Left cardiac atrium (tissue), 4 donors: Measurements from ENCODE around the gene DMKN. TPM values are rescaled to one million over a fixed set of nuclear protein-coding genes. Genes with fewer than 3 reads are reported as not detected.

Source experiments
- ATAC-seq, 2 donors: fragments of 200-7000 bp; cut with Tn5 transposase; one replicate each; pipeline ENCODE4 v1.9.1; 2020; ENCODE audit warnings: mild to moderate bottlenecking in 2 of 2, moderate library complexity in 2 of 2
- DNase-seq: peaks from one replicate; pipeline ENCODE4 v3.0.0-alpha.2; 2020
- intact Hi-C, 2 donors: fragments of 100-400 bp; cut with DNase I; formaldehyde crosslinking; loops; one replicate each; pipeline versions ENCODE4 v1.14.1 to v1.15.1; 2022 to 2023
- total RNA-seq, 2 donors: library from RNA; stranded (reverse); fragmentation: NEBNext Ultra II Directional; extraction: Animal tissue kit (Norgen Biotek cat#: 25700); gene quantifications; one replicate each; pipeline ENCODE4 v1.2.1, GENCODE V29; 2021
- donor health status: DM: no; HTN: yes; CAD: no.
- donor health status: DM: no; HTN: yes; CAD: no; lungs with severe emphysema.
- donor health status: DM: yes; HTN: yes; CAD: no.
- donor health status: Dilated cardiomyopathy.

Gene DMKN
- total RNA-seq, 2 donors from 2014 or later: 7.5 to 7.6 TPM

DNA sequence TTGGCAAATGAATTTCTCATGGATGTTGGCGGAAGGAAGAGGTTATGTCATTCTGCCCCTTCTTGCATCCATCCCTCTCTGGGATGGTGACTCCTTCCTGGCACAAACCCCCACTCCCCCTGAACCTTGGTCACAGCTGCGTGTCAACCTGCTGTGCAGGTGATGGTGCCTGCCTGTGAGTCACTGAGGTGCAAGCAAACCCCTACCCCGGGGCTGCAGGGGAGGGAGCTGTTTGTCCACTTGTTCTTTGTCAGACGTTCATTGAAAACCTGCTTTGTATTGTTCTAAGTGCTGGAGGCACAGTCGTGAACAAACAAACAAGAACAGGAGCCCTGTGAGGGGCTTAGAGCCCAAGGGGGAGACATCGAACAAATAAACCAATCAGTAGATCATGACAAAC, 17.8 kb upstream of the DMKN start:
- intact Hi-C loops: no loop called here
- no peak for DNase-seq
- no peak for ATAC-seq

DNA sequence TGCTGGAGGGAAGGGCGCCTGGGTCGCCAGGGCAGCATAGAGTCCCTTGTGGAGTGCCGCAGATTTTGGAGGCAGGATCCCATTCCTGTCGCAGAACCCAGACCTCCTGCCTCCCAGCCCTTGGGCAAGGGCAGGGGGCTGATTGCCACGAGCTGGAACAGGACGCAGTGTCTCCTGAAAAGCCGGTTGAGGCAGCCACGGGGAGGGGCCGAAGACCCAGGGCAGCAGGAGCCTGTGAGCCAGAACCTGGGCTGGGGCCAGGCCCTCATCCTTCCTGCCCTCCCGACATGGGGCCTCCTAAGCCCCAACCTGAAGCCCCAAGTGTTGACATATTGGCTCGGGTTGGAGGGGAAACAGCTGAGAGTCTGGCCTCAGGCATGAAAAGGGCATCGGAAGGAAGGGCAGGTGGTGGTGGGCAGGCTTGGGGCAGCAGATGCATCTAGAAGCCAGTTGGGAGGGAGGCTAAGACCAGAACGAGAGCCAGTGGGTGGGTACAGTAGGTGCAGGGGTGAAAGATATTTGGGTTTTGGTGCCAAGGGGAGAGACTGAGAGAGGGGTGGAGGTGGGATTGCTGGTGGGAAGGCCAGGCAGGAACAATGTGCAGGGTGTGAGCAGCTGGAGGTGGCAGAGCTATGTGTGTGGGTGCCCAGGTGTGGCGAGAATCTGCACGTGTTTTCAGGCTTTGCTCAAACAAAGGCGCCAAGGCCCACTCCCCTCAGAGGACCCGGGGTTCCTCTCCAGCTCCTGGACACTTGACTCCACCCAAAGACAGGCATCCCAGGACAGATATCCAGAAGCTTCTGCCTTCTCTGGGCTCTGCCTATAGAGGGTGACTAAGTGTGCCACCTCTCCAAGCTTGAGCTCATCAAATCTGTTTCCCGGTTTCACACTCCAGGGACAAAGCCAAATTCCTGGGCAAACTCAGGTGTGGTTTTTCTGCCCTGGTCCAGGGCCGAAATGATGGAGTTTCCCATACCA, 16.1 kb upstream of the DMKN start:
- no peak for DNase-seq
- intact Hi-C loops: no loop called here
- no peak for ATAC-seq

DNA sequence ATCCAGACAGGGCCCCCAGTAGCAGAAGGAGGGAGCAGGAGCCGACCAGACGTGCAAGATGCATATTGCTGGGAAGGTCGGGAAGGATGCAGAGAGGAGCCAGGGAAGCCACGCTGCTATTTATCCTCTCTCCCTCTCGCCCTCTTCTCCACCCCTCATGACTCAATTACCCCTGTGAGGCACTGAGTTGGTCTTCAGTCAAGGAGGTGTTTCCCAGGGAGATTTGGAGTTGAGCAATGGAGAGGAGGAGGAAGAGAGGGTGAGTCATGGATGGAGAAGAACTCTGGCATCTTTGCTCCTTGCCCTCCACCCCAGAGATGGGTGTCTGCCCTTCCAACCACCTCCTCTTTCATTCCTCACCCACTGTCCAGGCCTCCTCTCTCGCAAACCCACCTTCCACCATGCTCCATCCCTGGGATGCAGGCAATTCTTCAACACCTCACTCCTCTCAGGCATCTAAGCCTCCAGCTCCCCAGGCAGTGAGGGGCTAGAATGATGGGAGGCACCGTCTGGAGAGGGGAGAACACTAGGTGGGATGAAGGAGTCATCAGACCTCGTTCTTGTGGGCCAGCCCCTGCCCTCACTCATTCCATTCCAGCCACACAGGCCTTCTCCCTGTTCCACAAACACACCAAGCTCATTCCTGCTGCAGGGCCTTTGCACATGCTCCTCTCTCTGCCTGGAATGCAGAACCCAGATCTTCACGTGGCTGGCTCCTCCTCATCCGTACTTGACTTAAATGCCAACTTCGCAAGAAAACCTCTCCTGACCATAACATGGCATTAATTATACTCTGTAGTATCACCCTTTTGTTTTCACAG, 15.0 kb upstream of the DMKN start, which contains the start of gene SBSN:
Gene SBSN (minus strand): TSS at position 94 of the 821 bp plus-strand sequence. CDS start 30 bp downstream, at position 64.
- DNase-seq (no peak), ATAC-seq (peak in 1 of 2 donors; percentile 37)
- intact Hi-C loops: no loop called here

DNA sequence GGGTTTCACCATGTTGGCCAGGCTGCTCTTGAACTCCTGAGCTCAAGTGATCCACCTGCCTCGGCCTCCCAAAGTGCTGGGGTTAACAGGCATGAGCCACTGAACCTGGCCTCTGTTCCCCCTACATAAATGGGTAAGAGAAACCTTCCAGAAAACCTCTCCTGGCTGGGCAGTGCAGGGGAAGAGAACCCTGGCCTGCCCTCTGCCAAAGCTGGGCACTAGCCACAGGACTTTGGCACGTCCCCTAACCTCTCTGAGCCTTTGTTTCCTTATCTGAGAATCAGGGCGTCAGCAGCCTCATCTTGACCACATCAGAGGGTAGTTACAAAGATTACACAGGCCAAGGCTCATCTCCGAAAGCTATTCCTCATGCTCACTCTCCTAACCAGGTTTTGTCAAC, 12.4 kb upstream of the DMKN start:
- intact Hi-C loops: no loop called here
- DNase-seq (no peak), ATAC-seq (no peak)

DNA sequence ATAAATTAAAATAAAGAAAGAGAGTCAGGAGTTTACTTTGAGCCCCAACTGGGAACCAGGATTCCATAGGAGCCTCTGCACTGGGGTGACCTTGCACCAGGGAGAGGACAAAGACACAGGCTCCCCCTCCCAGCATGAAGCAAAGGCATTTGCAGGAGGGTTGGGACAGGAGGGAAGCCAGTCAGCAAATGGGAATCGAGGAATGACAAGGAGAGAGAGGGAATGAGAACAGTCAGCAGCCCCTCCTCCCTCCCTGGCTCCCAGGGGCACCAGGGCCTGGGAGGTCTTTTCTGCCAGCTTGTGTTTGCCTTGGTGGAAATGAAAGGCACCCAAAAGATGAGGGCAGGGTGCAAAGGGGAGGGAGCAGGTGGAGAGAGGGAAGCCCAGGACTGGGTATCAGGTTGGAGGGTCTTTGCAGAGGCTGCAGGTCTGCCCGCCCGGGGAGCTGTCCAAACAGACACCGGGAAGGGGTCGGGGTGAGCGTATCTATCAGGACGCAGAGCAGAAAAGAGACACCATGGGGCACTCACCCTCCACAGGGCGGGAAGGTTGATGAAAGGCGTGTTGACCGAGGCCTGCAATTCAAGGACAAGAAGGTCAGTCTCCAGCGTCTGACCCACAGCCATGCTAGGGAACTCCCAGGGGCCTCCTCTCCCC, 10.9 kb upstream of the DMKN start:
- intact Hi-C loops: no loop called here
- no peak for DNase-seq
- ATAC-seq: no peak

DNA sequence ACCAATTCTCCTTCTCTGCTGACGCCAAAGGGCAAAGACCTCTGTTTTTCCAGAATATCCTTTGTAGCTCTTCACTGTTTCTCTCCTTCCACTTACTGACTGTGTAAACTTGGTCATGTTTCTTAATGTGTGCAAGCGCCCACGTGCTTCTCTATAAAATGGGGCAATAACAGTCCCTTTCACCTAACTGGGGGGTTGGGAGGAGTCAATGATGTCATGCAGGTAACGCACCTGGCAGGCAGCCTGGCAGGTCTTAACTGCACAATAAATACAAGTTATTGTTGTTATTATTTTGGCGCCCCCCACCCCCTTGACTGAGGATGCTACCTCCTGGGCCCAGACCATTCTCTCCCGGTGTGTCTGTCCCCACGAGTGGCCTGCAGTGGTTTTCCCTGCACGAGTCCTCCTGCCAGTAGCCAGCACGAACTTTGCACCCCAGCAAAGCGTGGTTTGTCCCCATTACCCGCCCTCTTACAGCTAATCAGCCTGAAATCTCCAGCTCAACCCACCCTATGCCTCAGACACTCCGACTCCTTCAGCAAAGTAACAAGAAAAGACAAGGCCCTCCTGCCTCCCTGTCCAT, 9.4 kb upstream of the DMKN start:
- ATAC-seq (no peak), DNase-seq (no peak)
- intact Hi-C loops: no loop called here

DNA sequence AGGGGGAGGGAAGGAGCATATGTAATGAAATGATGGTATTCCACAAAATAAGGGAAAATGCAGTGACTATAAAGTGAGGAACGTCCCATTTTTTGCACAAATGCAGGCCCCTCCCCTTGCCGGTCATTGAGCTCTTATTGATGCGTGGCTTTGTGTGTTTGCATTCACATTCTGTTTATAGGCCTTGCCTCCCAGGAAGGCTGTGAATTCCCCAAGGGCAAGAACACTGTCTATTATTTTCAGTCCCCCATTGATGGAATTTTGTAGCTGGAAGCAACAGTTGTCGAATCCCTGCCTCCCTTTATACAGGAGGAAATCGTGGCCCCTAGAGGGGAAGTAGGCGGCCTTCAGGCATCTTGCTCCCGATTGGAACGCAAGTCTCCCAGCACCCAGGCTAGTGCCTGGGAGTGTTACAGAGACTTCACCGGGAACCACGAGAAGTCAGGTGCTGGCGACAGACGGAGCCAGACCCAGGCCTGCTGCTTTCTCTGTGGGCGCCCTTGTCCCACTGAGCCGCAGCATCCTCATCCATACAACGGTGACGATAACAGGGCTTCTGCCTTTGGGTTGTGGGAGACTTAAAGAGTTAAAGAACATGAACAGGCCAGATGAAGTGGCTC, 7.8 kb upstream of the DMKN start:
- no peak for ATAC-seq
- no peak for DNase-seq
- intact Hi-C loops: no loop called here

DNA sequence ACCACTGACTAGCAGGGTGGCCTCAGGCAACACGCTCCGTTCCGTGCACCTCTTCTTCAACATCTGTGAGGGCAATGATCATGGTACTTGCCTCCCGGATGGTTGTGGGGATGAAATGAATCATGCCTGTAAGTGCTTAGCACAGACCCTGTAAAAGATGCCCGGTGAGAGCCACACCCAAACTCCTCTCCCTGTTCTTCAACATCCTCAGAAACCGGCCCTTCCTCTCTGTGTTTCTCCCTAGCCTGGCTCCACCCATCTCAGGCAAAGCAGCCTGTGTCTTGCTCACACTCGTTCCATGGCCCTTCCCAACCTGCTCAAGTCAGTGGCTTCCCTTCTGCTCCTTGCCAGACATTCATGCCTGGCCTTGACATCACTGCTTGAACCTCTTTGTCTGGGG, 5.8 kb upstream of the DMKN start:
- DNase-seq (no peak), ATAC-seq (no peak)
- intact Hi-C loops: no loop called here

DNA sequence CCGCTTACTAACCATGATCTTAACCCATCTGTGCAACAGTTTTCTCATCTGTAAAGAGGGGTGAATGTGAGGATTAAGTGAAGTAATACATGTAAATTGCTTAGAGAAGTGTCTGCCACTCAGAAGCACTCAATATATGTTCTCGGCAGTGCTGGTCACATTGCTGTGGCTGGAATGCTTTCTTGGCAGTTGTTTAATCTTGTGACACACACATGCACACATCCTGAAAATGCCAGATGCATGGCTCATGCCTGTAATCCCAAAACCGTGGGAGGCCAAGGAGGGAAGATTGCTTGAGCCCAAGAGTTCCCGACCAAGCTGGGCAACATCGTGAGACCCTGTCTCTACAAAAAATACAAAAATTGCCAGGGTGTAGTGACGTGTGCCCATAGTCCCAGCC, 4.9 kb upstream of the DMKN start:
- ATAC-seq: no peak
- DNase-seq: no peak
- intact Hi-C loops: no loop called here

DNA sequence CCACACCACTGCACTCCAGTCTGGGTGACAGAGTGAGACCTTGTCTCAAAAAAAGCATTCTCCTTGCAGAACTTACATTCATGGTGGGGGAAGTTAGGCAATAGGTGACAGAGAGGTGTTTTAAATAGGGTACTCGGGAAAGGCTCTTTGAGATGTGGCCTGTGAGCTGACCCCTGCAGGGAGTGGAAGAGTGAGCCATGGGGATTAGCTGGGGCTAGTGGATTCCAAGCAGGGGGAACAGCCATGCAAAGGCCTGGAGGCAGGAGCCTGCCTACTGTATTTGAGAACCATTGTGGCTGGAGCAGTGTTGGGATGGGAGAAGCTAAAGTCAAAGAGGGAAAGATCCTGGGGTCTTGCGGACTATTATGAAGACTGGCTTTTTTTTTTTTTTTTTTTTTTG, 3.9 kb upstream of the DMKN start:
- ATAC-seq: no peak
- intact Hi-C loops: no loop called here
- DNase-seq: no peak

DNA sequence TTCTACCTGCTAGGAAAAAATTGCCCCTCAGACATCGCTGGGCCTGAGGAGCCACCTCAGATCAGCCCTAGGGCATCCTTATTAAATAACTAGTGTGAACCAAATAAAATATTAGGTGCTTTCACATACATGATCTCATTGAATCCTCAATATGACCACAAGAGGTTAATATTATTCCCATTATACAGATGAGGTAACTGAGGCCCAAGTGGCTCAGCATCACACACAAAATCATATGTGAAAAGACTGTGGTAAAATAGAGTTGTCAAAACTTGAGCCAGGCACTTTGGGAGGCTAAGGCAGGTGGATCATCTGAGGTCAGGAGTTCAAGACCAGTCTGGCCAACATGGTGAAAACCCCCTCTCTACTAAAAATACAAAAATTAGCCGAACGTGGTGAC, 2.9 kb upstream of the DMKN start:
- no peak for DNase-seq
- intact Hi-C loops: no loop called here
- no peak for ATAC-seq

DNA sequence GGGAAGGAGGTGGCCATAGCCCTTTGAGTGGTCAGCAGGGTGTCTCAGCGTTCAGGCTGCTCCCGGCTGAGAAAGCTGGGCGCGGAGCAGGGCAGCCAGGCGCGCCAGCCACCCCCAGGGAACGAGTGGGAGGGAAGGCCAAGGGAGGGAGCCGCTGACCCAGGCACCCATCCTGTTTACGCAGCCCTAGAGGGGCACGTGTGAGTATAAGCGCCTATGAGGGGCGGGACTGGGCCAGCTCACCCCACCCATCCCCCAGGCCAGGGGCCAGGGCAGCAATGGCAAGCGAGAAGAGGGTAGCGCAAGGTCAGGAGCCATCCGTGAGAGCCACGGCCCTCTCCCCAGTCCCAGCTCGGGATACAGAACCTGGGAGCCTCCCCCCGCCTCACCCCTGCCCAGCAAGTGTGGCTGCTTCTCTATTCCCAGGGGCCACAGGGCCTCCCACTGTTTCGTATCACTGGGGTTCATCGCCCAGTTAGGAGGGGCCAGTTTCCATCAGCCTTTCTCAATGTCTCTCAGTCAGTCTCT, 897 bp upstream of the DMKN start:
- peak; percentile 23 to 32 for ATAC-seq
- intact Hi-C loops: no loop called here
- DNase-seq: no peak

DNA sequence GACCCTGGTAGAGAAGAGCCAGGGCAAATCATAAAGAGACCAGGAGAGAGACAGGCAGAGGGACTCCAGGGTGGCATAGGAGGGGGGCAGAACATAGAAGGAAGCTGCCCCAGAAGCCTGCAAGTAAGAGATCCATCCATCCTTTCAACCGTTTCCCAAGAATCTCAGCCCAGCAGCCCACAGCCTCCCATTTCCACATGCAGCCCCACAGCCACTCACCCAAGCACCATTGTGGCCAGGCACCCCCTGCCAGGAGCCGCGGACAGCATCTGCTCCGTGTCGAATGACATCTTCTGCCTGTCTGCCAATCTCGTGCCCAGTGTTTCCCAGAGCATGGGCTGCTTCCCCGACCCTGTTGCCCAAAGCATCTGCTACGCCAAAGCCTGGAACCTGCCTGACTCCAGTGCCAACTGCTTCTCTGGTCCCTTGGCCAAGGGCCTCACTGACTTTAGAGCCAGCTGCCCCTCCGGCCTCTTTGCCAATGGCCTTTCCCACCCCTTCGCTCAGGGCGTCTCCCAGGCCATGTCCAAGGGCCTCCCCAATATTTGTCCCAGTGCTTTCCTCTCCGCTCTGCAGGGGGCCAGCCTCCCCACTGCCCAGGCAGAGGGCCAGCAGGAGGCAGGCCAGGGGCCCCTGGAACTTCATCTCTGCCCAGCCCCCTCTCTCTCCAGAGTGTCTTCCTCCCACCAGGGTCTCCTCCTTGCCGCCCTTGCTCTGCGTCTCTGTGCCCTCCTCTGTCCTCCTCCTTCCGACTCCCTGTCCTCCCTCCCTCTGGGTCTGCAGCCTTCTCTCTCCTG, 420 bp downstream of the DMKN start:
- ATAC-seq (no peak), DNase-seq (no peak)
- intact Hi-C loops: no loop called here

DNA sequence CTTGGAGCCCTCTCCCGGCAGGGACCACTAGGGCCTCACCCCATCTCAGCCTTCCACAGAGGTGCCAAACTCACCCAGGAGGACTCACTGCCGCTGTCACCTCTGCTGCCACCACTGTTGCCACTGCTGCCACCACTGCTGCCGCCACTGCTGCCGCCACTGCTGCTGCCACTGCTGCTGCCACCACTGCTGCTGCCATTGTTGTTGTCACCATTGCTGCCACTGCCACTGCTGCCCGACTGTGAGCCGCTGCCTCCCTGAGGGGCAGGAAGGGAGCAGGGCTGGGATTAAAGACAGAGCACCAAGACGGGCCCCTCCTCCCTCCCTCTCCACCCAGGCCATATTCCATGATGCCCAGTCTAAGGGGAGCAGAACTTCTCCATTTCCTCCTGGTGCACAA, 2.1 kb downstream of the DMKN start:
- no peak for DNase-seq
- no peak for ATAC-seq
- intact Hi-C loops: no loop called here

DNA sequence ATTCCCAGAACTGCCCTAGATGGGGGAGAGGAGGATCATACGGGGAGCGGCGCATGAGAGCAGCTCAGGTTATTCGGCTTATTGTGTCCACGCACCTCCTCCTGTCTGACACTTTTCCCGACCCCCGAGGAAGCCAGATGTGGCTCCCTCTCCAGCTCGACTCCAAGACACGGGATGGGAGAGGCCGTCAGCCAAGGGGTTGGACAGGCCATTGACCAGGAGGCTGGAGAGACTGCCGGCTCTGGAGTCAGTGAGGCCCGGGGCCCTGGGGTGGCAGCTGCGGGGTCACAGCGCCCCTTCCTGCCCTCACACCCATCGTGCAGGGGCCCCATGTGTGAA, 2.9 kb downstream of the DMKN start:
- ATAC-seq: no peak
- no peak for DNase-seq
- intact Hi-C loops: no loop called here

DNA sequence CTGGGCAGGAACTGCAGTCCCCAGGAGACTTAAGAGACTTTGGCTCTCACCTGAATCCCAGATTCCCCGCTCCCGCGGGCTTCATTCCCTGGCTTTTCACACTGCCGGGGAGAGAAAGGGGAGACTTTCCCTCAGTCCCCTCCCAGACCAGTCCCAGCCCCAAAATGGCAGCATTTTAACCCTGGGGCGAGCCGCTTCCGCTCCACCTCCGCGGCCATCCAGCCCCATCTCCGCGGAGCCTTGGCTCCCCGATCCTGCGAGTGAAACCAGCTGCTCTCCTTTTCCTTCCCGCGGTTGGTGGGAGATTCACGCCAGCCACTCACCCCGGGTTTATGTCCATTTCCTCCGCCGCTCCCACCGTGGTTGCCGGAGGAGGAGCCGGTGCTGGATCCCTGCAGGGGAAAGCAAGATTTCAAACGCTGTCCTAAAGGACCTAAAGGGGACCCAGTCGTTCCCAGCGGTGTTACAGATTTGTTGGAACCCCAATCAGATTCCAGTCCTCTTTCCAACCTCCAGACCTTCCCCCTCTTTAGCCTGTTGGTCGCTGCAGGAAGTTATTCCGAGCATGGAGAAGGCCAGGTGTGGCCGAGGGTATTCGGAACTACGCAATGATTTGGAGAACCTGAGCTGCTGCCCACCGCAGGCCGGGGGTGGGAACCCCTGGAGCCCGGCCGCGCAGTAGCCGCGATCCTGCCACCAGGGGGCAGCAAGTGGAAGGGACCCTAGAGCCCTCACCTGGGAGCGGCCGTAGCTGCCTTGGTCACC, 3.4 kb downstream of the DMKN start:
- intact Hi-C loops: no loop called here
- peak; percentile 85 to 87 for ATAC-seq
- peak; percentile 76 for DNase-seq

DNA sequence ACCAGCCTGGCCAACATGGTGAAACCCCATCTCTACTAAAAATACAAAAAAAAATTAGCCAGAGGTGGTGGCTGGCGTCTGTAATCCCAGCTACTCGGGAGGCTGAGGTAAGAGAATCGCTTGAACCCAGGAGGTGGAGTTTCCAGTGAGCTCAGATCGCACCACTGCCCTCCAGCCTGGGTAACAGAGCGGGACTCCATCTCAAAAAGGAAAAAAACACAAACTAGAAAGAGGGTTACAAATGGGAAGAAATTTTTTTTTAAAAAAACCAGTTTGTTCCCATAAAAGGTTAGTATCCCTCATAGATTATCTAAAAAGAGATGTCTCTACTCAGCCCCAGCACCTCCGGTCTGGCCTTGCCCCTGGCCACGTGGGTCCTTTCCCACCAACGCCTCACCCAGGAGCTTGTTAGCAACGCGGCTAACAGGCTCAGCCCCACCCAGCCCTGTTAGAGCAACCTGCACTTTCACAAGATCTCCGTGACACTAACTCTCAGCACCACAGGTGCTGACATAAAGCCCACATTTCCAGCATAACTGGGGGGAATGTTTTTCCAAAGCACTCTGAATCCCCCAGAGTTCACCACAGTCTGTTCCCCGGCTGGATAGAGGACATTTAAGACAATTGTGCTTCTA, 4.3 kb downstream of the DMKN start:
- intact Hi-C loops: no loop called here
- DNase-seq (peak; percentile 43), ATAC-seq (peak in 1 of 2 donors; percentile 86)
